Smooth muscle cell (in vitro differentiated cells): ENCODE data around the gene NTNG2. TPM values are rescaled to one million over a fixed set of nuclear protein-coding genes. Genes with fewer than 3 reads are reported as not detected.

Experiments used
- DNase-seq: peaks from one replicate; lab custom pipeline; 2025; ENCODE audit not compliant: unreplicated experiment; lab: John Stamatoyannopoulos, UW
- H2AFZ ChIP-seq: fragments of 200-600 bp; sonication (generic); 2 replicates; pipeline ENCODE4 v1.6.0; 2016; ENCODE audit warnings: antibody characterized with exemption, low read depth, mild to moderate bottlenecking
- H3F3A ChIP-seq: fragments of 200-600 bp; sonication (generic); 2 replicates; pipeline ENCODE4 v1.6.0; 2017; ENCODE audit warnings: antibody characterized with exemption, low read depth
- H3K27ac ChIP-seq: fragments of 200-600 bp; sonication (generic); 2 replicates; pipeline ENCODE4 v1.5.1; 2016; ENCODE audit warnings: low read depth, mild to moderate bottlenecking
- H3K27me3 ChIP-seq: fragments of 200-600 bp; sonication (generic); 2 replicates; pipeline ENCODE4 v1.6.1; 2016; ENCODE audit warnings: low read depth, mild to moderate bottlenecking
- H3K36me3 ChIP-seq: fragments of 200-600 bp; sonication (generic); 2 replicates; pipeline ENCODE4 v1.5.1; 2016; ENCODE audit warnings: low read depth
- H3K4me1 ChIP-seq: fragments of 200-600 bp; sonication (generic); 2 replicates; pipeline ENCODE4 v1.5.1; 2016; ENCODE audit warnings: low read depth
- H3K4me2 ChIP-seq: fragments of 200-600 bp; sonication (generic); 2 replicates; pipeline ENCODE4 v1.6.0; 2016; ENCODE audit warnings: mild to moderate bottlenecking
- H3K4me3 ChIP-seq: fragments of 200-600 bp; sonication (generic); 2 replicates; pipeline ENCODE4 v1.5.1; 2016; ENCODE audit warnings: mild to moderate bottlenecking
- H3K79me2 ChIP-seq: fragments of 200-600 bp; sonication (generic); 2 replicates; pipeline ENCODE4 v1.6.0; 2016; ENCODE audit warnings: low read depth, mild to moderate bottlenecking
- H3K9ac ChIP-seq: fragments of 200-600 bp; sonication (generic); 2 replicates; pipeline ENCODE4 v1.6.0; 2016; ENCODE audit warnings: low read depth
- H3K9me3 ChIP-seq: fragments of 200-600 bp; sonication (generic); replicated peaks from 2 replicates; pipeline ENCODE4 v1.5.1; 2016; ENCODE audit warnings: low read depth
- H4K20me1 ChIP-seq: fragments of 200-600 bp; sonication (generic); 2 replicates; pipeline ENCODE4 v1.6.0; 2016; ENCODE audit warnings: low read depth
- WGBS: methylation state at CpG from one replicate; pipeline ENCODE4 v1.1.7; 2016; ENCODE audit warnings: low lambda C conversion rate; 5-methylcytosine and 5-hydroxymethylcytosine counted together
- polyA plus RNA-seq: library from polyadenylated mRNA; unstranded; fragments of >200 nt; fragmentation: Nextera tagmentation; extraction: Ambion mirVana; gene quantifications from 2 replicates; pipeline ENCODE4 v1.2.1, GENCODE V29; 2016
- total RNA-seq: library from RNA; depleted of rRNA; stranded (reverse); fragments of >200 nt; gene quantifications from 2 replicates; pipeline ENCODE4 v1.2.3, GENCODE V29; 2014
- TF ChIP-seq, protein P1 (sequence below): fragments of 200-600 bp; sonication (generic); IDR thresholded peaks from 2 replicates; pipeline ENCODE4 v1.5.1; 2017; ENCODE audit warnings: borderline replicate concordance, mild to moderate bottlenecking, antibody characterized with exemption; ENCODE audit not compliant: insufficient read depth, poor library complexity, severe bottlenecking

Gene NTNG2
- total and polyA plus RNA-seq, 2 experiments from 2014 or later, result 0.36 to 1.0 TPM

DNA sequence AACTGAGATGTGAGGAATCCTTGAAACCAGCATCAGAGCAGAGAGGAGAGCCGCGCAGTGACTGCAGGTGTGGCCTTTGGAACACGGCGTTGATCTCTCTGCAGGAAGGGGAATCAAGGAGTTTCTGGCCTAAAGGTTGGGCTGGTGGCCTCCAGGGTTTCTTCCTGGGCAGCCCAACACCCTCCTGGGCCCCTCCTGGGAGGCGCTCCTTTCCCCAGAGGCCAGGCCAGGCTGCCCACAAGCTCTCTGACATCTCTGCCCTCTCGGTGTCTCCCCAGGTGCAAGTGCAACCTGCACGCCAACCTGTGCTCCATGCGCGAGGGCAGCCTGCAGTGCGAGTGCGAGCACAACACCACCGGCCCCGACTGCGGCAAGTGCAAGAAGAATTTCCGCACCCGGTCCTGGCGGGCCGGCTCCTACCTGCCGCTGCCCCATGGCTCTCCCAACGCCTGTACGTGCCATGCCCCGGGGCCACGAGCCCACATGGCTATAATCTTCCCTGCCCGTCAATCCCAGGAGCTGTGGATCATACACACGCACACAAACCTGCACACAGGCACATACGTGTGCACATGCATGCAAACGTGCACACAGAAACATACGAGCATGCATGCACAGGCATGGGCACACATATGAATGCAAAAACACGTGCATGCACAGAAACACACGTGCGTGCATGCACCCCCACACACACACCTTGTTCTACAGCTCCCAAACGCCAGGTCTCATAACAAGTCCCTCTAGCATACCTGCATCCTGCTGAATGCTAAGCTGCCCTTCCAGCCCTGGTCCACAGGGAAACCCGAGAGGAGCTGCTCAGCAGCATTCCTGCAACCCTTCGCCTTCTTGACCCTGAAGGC is 64.9 kb downstream of the NTNG2 start:
- WGBS, result 87% methylated on average over 34 of the region's 34 CpGs
- no peak overlapping the region for H3K9ac ChIP-seq
- H3K27ac ChIP-seq, result no peak overlapping the region
- TF ChIP-seq, protein P1, sequence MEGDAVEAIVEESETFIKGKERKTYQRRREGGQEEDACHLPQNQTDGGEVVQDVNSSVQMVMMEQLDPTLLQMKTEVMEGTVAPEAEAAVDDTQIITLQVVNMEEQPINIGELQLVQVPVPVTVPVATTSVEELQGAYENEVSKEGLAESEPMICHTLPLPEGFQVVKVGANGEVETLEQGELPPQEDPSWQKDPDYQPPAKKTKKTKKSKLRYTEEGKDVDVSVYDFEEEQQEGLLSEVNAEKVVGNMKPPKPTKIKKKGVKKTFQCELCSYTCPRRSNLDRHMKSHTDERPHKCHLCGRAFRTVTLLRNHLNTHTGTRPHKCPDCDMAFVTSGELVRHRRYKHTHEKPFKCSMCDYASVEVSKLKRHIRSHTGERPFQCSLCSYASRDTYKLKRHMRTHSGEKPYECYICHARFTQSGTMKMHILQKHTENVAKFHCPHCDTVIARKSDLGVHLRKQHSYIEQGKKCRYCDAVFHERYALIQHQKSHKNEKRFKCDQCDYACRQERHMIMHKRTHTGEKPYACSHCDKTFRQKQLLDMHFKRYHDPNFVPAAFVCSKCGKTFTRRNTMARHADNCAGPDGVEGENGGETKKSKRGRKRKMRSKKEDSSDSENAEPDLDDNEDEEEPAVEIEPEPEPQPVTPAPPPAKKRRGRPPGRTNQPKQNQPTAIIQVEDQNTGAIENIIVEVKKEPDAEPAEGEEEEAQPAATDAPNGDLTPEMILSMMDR, result no peak
- H3K27me3 ChIP-seq, result peaks cover 6% of the 10 kb centered on the region
- H3F3A ChIP-seq, result no peaks in the 10 kb centered on the region
- H2AFZ ChIP-seq, result no peak overlapping the region
- H3K4me1 ChIP-seq, result no peaks in the 10 kb centered on the region
- DNase-seq, result no peak
- no peak overlapping the region for H3K4me2 ChIP-seq
- no peaks in the 10 kb centered on the region for H3K9me3 ChIP-seq
- no peaks in the 10 kb centered on the region for H3K36me3 ChIP-seq
- H3K79me2 ChIP-seq, result no peaks in the 10 kb centered on the region
- no peaks in the 10 kb centered on the region for H4K20me1 ChIP-seq
- H3K4me3 ChIP-seq, result no peak overlapping the region

DNA sequence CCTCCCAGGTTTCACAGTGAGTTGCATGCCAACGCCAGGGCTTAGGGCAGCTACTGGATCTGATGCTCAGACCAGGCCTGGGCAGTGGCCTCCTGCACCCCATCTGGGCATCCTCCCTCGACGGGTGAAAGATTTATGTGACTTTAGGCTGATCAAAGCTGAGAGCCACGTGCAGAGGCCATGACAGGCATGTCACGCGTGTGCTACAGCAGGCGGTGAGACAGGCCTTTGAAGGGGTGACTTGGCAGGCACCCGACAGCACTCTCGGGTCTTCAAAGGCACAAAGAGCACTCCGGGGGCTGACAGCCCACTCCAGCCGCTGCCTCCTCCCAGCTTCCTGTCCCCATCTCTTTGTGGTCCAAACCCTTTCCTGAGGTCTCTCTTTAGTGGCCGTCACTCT is 66.2 kb downstream of the NTNG2 start:
- DNase-seq, result no peak
- no peak overlapping the region for H3K27ac ChIP-seq
- H3K36me3 ChIP-seq, result no peaks in the 10 kb centered on the region
- WGBS, result 84% methylated on average over 12 of the region's 12 CpGs
- no peaks in the 10 kb centered on the region for H4K20me1 ChIP-seq
- H3K4me1 ChIP-seq, result no peaks in the 10 kb centered on the region
- TF ChIP-seq, protein P1, result no peak
- no peak overlapping the region for H2AFZ ChIP-seq
- no peaks in the 10 kb centered on the region for H3F3A ChIP-seq
- peaks cover 6% of the 10 kb centered on the region for H3K27me3 ChIP-seq
- H3K4me2 ChIP-seq, result no peak overlapping the region
- no peaks in the 10 kb centered on the region for H3K9me3 ChIP-seq
- no peaks in the 10 kb centered on the region for H3K79me2 ChIP-seq
- H3K9ac ChIP-seq, result no peak overlapping the region
- no peak overlapping the region for H3K4me3 ChIP-seq

DNA sequence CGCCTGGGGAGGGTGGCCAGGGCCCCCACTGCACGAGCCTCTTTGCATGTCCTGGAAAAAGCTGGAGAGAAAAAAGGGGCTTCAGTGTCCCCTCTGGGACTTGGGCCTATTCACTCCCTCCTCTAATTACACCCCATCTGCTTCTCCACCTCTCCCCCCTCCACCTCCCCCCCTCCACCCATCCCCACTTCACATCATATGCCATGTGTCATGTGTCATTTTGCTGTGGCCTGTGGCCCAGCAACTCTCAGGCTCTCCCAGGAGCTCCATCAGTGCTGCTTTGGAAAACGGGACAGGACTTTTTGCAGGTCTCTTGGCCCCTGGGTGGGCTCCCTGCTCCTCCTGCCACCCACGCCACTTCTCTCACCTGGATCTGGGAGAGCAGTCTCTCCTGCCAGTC is 68.7 kb downstream of the NTNG2 start:
- no peak overlapping the region for H3K4me2 ChIP-seq
- TF ChIP-seq, protein P1, result no peak
- no peaks in the 10 kb centered on the region for H3K79me2 ChIP-seq
- H2AFZ ChIP-seq, result no peak overlapping the region
- no peaks in the 10 kb centered on the region for H3K9me3 ChIP-seq
- H3K27me3 ChIP-seq, result peaks cover 3% of the 10 kb centered on the region
- 89% methylated on average over 4 of the region's 4 CpGs for WGBS
- no peak overlapping the region for H3K4me3 ChIP-seq
- no peaks in the 10 kb centered on the region for H3K4me1 ChIP-seq
- H4K20me1 ChIP-seq, result no peaks in the 10 kb centered on the region
- H3K27ac ChIP-seq, result no peak overlapping the region
- no peak for DNase-seq
- H3K9ac ChIP-seq, result no peak overlapping the region
- H3F3A ChIP-seq, result no peaks in the 10 kb centered on the region
- no peaks in the 10 kb centered on the region for H3K36me3 ChIP-seq
